ENCODE data around the gene ZC3H14.

Gene ZC3H14

DNA sequence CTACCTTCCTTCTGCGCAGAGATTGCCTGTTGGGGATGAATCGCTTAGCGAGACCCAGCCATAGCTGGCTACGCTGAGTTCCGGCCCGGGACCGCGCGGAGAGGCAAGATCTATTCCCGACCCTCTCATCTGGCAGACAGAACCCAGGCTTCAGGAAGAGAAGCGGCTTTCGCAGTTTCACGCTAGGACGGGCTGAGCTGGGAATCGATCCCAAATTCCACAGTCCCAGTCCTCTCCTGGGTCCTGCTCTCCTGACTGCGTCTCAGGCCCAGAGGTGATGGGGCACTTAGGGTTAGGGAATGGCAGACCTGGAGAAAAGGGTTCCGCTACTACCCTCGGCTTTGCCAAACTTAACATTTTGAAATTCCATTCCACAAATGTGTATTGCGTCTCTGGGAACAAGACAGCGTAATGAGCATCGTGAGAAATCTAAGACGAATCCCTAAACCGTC lies 10.8 kb upstream of the ZC3H14 start:
- no peak for DNase-seq (ENCODE audit: low read depth in 2 of 3, low spot score in 1 of 3)

DNA sequence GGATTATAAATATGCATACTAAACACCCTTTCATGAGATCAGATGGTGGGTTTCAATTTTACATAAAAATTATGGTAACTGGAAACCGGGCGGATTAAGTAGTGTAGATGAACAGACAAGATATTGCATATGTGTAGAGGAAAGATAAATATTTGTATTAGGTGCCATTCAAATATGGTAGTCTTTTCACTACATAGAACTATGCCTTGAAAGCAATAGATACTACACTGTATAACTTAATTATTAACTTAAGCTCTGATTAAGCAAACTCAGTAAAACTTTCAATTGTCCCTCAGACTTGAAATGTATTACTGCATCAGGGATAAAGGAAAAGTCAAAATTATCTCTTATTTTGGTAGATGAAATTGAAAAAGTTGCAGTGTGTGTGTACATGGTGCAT lies 10.0 kb upstream of the ZC3H14 start:
- no peak for DNase-seq (ENCODE audit: low read depth in 2 of 3, low spot score in 1 of 3)

DNA sequence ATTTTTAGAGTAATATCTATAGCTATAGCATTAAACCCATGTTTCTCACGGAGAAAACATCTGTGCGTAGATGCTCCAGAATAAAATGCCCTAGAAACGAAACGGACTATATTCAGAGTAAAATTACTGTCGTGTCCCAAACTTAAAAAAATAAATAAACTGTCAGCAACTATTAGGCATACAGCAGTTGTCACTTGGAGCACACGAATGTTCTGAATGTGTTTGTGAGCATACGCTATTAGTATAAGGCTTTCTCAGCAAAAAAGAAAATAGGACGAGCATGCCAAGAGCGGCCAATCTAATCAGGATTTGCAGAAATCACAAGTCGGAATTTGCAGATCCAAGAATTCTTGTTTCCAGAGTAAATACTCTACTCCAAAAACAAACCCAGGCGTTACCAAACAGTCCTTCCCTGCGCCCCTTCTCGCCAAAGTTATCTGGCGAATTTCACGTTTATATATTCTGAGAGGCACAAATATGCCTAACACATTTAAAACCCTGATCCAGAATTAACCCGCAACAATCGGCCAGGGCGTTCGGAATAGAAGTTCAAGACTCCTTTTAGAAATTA lies 8.9 kb upstream of the ZC3H14 start:
- DNase-seq (ENCODE audit: low read depth in 2 of 3, low spot score in 1 of 3): no peak

DNA sequence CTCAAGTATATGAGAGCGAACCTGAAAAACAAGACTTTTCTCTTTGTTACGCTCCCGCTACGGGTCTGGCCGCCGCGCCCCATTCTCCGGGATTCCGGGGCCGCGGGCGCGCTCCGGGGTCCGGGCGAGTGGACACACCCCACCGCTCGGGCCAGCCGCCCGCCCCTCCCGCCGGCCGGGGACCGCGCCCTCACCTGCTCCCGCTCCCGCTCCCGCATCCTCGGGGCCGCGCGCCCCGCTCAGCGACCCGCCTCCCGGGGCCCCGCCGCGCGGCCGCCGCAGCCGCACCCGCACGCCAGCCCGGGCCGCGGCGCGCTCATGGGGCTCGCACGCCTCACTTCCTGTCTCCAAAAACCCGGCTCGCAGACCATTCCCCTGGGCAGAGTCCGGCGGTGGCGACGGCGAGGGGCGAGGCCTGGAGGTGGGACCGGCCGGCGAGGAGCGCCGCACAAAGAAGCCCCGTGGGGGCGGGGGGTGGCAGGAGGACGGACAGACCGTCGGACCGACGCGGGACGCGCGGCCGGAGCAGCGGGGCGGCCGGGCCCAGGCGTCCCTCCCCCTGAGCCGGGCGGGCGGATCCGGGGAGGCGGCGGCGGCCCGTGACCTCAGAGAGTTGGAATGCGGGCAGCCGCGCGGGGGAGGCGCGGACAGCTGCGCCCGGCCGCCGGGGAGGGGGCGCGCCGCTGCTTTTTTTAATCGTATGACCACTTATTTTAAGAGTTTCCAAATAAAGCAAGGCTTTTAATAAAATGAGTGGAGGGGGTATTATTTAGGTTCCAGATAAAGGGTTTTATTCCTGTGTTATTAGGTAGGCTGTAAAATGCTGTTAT lies 8.2 kb upstream of the ZC3H14 start, which contains the start of gene PTPN21:
Gene PTPN21 (minus strand): TSS at position 551 of the 830 bp plus-strand sequence. CDS start 4,590 bp downstream, outside the sequence.
- DNase-seq (ENCODE audit: low read depth in 2 of 3, low spot score in 1 of 3): no peak

DNA sequence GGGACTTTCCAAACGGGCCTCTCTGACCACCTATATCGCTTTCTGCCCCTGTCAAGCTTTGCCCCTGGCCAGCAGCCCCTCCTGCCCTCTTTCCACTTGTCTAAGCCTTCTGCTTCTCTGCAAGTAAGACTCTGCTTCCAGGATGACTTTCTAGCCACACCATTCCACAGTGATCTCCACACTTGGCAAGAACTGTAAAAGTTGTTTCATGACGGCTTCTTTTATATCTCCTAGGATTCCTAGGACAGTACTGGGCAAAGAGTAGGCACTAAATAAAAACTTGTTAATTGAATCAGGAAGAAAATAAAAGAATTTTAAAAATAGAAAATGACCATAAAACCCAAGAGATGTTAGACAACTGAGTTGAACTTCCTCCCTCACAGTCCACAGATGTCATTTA lies 6.3 kb upstream of the ZC3H14 start:
- no peak for DNase-seq (ENCODE audit: low read depth in 2 of 3, low spot score in 1 of 3)

DNA sequence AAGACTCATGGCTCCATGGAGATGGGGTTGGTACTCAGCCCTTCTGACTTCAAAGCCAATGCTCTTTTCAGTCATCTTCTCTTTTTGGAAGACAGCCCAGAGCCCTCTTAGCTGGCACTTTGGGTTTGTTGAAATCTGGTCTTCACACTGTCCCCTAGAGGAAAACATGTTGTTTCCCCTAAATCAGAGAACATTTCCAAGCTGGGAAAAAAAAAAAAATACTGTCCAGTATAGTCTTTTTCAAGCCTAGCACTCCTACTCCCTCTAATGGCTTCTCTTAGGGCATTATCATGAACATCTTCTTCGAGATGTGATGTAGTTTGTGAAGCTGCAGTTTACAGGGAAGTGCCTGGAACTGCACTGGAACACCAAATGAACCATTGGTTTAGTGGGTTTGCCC lies 3.0 kb upstream of the ZC3H14 start:
- no peak for DNase-seq (ENCODE audit: low read depth in 2 of 3, low spot score in 1 of 3)

DNA sequence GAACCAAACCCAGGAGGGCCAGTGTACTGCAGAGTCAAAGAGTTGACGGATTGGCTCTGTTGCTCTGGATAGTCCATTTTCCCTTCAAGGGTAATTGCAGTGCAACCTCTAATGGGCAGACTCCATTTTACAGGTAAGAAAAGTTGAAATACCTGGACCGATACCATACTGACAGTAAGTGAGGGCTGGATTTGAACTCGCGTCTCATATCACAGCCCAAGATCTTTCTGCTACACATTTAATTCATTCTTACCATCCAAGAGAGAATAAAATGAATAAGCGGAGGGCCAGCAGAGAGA lies 356 bp upstream of the ZC3H14 start:
- DNase-seq (ENCODE audit: low read depth in 2 of 3, low spot score in 1 of 3): no peak

DNA sequence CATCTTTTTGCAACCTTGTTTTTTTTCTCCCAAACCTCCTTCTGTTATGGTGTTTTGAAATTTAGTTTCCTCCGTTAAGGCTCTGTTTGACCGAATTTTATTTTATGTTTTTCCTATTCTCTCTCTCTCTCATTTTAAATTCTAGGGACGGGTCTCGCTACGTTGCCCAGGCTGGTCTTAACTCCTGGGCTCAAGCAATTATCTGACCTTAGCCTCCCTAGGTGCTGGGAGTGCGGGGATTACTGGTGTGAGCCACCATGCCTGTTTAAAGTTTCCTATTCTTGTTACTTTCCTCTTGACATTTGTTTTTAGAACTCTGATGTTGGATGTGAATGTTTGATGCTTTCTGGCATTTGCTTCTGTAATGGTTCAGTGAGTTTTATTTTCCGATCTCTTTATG lies 1.0 kb downstream of the ZC3H14 start:
- no peak for DNase-seq (ENCODE audit: low read depth in 2 of 3, low spot score in 1 of 3)

DNA sequence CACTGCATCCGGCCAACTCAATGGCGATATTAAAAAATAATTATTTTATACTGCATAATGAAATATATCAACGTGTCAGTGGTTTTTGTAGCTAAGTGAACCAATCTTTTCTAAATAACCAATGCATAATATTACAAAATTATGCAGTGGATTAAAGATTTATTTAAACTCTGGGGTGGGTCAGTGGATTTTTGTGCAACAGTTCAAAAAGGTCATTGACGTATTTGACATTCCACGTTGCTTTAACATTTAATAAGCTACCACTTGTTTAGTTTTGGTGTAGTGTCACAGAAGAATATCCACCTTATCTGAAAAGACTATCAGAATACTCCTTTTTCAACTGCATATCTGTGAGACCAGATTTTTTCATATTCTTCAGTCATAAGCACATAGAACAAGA lies 2.6 kb downstream of the ZC3H14 start:
- DNase-seq (ENCODE audit: low read depth in 2 of 3, low spot score in 1 of 3): no peak

DNA sequence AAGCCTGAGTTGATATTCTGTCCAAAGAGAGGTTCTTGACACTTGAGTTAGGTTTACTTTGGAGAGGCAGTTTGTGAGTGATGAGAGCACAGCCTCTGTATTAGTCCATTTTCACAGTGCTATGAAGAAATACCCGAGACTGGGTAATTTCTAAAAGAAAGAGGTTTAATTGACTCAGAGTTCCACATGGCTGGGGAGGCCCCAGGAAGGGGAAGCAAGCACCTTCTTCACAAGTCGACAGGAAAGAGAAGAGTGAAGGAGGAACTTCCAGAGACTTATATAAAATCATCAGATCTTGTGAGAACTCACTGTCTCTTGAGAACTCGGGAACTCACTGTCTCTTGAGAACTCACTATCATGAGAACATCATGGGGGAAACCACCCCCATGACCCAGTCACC lies 5.4 kb downstream of the ZC3H14 start:
- no peak for DNase-seq (ENCODE audit: low read depth in 2 of 3, low spot score in 1 of 3)

DNA sequence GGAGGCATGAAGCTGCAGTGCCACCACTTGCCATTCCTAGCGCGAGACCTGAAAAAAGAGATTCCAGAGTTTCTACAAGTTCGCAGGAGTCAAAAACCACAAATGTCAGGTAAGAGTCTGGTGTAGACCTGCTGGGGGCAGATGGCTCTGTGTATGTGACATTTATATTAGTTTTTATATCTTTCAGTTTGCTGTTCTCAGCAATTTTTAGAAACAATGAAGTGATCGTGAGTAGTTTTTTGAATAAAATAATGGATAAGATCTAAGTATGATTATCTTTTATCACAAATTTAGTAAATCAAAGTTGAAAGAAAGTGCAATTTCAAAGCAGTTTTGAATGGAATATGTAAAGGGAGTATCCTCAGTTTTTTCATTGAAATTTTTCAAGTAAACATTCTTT lies 9.3 kb downstream of the ZC3H14 start:
- no peak for DNase-seq (ENCODE audit: low read depth in 2 of 3, low spot score in 1 of 3)

DNA sequence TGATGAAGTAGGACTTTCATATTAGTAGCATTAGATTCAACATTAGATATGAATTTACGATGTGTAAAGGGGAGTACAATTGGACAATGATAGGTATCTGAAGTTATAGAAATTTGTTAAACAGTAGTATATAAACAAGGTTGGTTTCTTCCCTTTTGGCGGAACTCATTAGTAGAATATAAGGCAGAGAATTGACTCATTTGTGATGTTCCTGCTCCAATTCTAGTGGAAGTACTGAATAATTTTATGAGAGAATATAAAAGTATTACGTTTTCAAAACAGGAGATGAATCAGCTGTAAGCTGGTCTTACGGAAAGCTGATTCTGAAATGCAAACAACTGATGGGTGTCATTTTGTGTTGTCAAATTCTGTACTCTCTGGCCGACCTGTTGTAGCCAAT lies 13.4 kb downstream of the ZC3H14 start:
- no peak for DNase-seq (ENCODE audit: low read depth in 2 of 3, low spot score in 1 of 3)

DNA sequence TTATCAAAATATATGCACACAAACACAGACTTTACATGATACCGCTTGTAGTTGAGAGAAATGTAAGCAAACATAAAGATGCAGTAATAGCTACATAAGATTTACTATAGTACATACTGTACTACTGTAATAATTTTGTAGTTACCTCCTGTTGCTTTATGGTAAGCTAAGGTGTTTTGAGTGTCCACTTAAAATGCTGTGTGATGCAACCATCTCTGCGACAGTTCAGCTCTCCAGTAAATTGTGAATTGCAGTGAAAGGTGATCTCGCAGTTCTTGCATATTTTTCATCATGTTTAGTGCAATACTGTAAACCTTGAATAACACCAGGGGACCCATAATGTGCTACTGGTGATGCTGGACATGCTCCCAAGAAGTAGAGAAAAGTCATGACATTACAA lies 21.6 kb downstream of the ZC3H14 start:
- DNase-seq (ENCODE audit: low read depth in 2 of 3, low spot score in 1 of 3): no peak

DNA sequence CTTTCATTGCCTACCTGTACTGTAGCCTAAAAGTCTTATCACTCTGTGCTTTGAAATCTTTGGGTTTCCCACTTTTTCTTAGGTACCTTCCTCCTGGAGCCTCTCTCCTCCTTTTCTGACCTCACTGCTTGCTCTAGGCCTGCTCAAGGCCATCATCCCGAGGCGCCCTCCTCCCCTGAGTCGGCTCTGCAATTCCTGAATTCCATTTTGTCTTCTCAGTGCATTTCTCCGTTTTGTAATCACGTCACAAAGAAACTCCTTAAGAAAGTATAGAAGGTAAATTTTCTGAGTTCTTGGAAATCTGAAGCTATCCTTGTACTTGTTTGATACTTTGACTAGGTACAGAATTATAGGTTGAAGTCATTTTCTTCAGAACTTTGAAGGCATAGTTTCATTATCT lies 25.2 kb downstream of the ZC3H14 start:
- DNase-seq (ENCODE audit: low read depth in 2 of 3, low spot score in 1 of 3): no peak

DNA sequence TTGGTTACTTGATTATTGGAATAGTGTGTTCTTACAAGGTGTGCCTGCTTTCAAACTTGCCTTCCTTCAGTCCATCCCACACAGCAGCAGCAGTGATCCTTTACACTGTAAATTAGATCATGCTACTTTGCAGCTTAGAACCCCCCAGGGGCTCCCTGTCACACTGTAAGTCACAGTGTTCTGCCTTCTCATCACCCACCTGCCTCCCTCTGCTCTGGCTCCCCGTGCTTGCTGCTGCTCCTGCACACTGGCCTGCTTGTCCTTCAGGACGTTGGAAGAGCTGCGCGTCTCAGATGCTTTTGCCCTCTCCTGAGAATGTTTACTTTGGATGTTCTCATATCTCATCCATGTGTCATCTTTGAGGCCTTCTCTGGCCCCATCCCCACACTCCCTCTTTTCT lies 27.3 kb downstream of the ZC3H14 start:
- DNase-seq (ENCODE audit: low read depth in 2 of 3, low spot score in 1 of 3): no peak

DNA sequence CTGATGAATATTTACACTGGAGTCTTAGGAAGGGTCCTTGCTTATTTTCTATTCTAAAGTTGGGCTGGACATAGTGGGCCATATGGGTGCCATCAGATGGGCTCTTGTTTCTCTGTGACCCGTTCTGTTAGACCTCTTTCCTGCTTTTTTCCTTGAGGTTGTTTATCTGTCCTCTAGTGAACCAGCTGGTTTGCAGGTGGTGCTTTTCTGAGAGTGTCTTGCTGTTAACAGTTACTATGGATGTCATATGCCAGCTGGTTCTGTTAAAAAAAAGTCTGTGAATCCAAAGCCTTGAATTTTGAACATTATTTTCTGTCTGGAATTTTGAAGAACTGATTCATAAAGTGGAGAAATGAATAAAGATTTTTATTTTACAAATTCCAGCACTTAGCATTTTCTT lies 29.2 kb downstream of the ZC3H14 start:
- no peak for DNase-seq (ENCODE audit: low read depth in 2 of 3, low spot score in 1 of 3)

DNA sequence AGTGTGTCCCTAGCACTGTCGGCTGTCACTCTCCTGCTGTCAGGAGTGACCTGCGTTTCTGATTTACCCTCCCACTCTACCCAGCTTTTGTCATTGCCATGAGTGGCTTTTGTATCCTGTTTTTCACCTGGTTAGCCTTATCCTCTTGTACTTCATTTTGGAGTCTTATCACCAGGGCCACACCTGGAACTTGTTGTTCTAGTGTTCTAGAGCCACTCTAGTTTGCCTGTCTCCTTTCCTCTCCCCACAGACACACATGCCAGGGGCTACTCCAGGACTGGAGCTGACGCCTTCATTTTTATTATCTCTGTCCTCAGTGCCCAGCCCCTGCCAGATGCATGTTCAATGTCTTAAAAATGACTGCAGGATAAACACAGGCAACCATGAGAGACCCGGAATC lies 34.2 kb downstream of the ZC3H14 start:
- DNase-seq (ENCODE audit: low read depth in 2 of 3, low spot score in 1 of 3): no peak

DNA sequence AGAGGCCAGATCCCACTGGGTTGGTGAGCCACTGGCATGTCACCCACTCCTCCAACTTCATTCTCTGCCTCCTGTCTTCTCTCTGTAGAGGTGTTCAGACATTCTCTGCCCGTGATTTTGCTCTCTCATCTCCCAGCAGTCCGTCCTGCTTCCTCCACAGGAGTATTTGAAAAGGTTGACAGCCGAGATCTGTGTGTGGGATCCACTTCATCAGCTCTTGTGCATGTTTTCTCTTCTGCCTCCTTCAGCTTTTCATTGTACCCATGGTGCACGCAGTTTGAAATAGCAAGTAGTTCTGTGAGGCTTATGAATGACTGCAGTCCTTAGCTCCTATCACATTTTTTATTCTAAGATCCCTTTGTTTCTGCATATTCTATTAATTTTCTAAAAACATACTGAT lies 34.8 kb downstream of the ZC3H14 start:
- DNase-seq (ENCODE audit: low read depth in 2 of 3, low spot score in 1 of 3): no peak

DNA sequence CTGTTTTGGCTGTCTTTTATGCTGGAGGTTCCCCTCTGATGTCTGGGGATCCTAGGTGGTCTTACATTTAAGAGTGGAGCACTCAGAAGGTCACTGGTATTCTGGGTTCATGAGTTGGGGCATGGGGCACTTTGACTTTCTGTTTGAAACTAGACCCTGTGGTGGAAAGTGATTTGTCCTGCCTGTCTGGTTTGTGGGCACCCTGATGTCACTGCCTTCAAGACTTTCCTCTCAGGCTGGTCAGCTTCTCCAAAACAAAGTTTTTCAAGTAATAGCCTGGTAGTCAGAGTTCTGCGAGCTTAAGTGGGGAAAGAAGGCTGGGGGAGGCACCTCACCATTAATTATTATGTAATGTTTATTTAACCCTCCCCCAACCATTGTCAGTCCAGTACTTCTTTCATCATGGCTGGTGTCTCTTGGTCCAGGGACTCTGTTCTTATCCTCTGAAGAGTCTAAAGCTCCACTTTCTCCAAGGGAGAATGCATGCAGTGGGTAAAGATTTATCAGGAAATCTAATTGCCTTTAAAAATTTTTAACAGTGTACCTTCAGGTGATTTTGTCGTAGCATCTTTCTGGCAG lies 35.3 kb downstream of the ZC3H14 start:
- DNase-seq (ENCODE audit: low read depth in 2 of 3, low spot score in 1 of 3): no peak

DNA sequence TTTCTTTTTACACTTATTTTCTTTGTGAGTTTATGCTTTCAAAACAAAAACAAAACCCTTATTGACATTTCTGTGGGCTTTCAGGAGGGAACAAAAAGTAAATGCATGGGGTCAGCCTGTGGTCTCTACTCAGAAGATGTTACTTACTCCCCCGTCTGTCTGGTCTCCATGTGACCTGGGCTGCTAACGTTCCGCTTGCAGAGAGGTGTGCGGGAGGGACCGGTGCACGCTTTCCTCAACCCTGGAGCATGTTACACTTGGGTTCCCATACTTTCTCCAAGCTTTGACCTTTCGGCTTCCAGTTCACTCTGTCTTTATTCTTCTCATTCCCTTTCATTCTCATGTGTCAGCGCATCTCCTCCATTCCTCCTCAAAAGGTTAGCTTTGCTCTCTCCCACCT lies 36.5 kb downstream of the ZC3H14 start:
- DNase-seq (ENCODE audit: low read depth in 2 of 3, low spot score in 1 of 3): no peak

DNA sequence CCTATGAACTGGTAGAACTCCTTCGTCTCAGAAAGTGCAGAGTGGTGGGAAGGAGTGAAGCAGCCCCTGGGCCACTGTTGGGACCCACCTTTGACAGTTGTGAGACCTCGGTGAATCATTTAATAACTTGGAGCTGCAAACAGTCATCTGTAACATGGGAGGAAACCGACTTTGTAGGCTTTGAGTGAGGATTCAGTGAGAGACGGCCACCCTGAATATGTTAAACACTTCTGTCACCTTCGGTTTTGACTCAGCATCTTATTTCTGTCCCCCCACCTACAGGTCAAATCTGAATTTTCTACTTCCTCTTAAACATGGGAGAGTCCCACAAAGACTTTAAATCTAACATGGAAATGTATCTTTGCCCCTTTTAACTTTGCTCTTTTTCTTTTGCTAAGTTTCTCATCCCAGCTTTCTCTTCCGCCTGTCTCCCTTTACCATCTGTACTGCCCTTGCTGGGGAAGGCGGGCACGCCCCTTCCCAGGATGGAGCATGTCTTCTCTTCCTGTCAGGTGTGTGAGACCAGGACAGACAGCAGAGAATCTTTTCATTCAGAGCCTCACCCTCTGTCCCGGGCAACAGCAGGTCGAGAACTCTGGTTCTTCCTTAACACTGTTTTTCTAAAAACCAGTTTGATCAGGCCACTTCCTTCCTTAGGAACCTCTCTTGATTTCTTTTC lies 37.1 kb downstream of the ZC3H14 start:
- DNase-seq (ENCODE audit: low read depth in 2 of 3, low spot score in 1 of 3): peak in 2 of 3 donors; percentile 15 to 35

DNA sequence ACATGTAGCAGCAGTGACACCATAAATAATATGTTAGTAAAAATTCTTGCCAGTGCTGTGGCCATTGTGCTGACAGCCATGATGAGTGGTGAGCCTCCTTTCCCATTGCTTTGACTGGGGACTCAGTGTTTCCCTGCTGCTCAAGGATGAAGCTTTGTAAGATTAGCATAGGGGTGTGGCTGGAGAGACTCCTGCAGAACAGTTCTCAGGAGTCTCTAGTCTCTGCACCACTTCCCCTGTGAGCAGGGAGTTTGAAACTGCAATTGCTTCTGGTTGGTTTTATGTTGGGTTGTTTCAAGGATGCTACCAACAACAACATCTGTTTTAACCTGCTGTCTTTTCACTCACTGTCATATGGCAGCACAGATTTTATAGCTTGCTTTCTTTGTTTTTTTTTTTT lies 41.4 kb downstream of the ZC3H14 start:
- DNase-seq (ENCODE audit: low read depth in 2 of 3, low spot score in 1 of 3): no peak
